HepG2 (cell line): ENCODE measurements around the gene CUL4B. TPM values are rescaled to one million over a fixed set of nuclear protein-coding genes. Genes with fewer than 3 reads are reported as not detected.

Source experiments
- ATAC-seq: fragments of 200-7000 bp; cut with Tn5 transposase; 3 replicates; pipeline ENCODE4 v1.9.1; 2020; ENCODE audit warnings: mild to moderate bottlenecking, moderate library complexity
- BruUV-seq: library from RNA; stranded (reverse); fragments of 400-500 nt; replicated peaks from 2 replicates; lab custom pipeline; 2021; lab: Mats Ljungman, UMichigan
- CTCF ChIA-PET: fragments of 300-600 bp; formaldehyde crosslinking; extraction: SDS; loops from one replicate; lab custom pipeline; 2021; ENCODE audit warnings: low total read pairs, inconsistent platforms, low intra/inter-chr PET ratio; lab: Yijun Ruan, JAX
- POLR2A ChIA-PET: fragments of 350-600 bp; sonication (Branson Sonifier 250); formaldehyde crosslinking; loops from one replicate; lab custom pipeline; 2020; ENCODE audit warnings: antibody characterized with exemption, inconsistent platforms; lab: Yijun Ruan, JAX
- DNase-seq: peaks from one replicate; pipeline ENCODE4 v3.0.0-alpha.2; 2015; ENCODE audit warnings: low spot score
- FAIRE-seq: peaks from 3 replicates; lab custom pipeline; 2011; peaks lifted over from hg19 to GRCh38; lab: Jason Lieb, UNC
- H2AFZ ChIP-seq: one replicate; pipeline ENCODE4 v1.6.1; 2011; ENCODE audit warnings: low read length, inconsistent platforms
- H3K27ac ChIP-seq: fragments of 300-600 bp; 3 replicates; pipeline ENCODE4 v1.8.0; 2011; ENCODE audit warnings: mixed run types, mild to moderate bottlenecking, mixed read lengths, low read length, inconsistent platforms; ENCODE audit not compliant: insufficient read depth; ENCODE audit errors: extremely low read length
- H3K27me3 ChIP-seq, 2 experiments: fragments of 200-600 bp in 1 of 2; 2 replicates in 1 of 2; 3 replicates in 1 of 2; pipeline versions ENCODE4 v1.6.0 to v1.8.0; 2011; ENCODE audit warnings: low read length in 2 of 2, mild to moderate bottlenecking in 2 of 2, moderate library complexity in 2 of 2, inconsistent platforms in 1 of 2; ENCODE audit not compliant: insufficient read depth in 2 of 2, control insufficient read depth in 1 of 2
- H3K36me3 ChIP-seq, 2 experiments: fragments of 200-600 bp in 1 of 2; replicated peaks in 1 of 2; 2 replicates in 1 of 2; 3 replicates in 1 of 2; pipeline versions ENCODE4 v1.5.1 to v1.8.0; 2011; ENCODE audit warnings: low read length in 2 of 2, inconsistent platforms in 1 of 2; ENCODE audit not compliant: insufficient read depth in 2 of 2, control insufficient read depth in 1 of 2
- H3K4me1 ChIP-seq: 2 replicates; pipeline ENCODE4 v1.5.1; 2012; ENCODE audit warnings: low read length, inconsistent platforms; ENCODE audit not compliant: insufficient read depth
- H3K4me2 ChIP-seq: 2 replicates; pipeline ENCODE4 v1.6.0; 2011; ENCODE audit warnings: low read depth, low read length, inconsistent platforms
- H3K4me3 ChIP-seq, 3 experiments: fragments of 200-600 bp in 1 of 3; sonication (generic), shearing (Covaris generic) in 1 of 3; replicated peaks in 1 of 3; 2 replicates each; pipeline ENCODE4 v1.5.1; 2011 to 2016; ENCODE audit warnings: low read length in 3 of 3, inconsistent platforms in 2 of 3, low read depth in 2 of 3, mild to moderate bottlenecking in 2 of 3, control low read depth in 1 of 3, mixed read lengths in 1 of 3; ENCODE audit not compliant: insufficient read depth in 1 of 3
- H3K79me2 ChIP-seq: one replicate; pipeline ENCODE4 v1.6.1; 2011; ENCODE audit warnings: low read length, inconsistent platforms; ENCODE audit not compliant: insufficient read depth
- H3K9ac ChIP-seq: 2 replicates; pipeline ENCODE4 v1.6.0; 2011; ENCODE audit warnings: mild to moderate bottlenecking, low read depth, low read length, inconsistent platforms; ENCODE audit not compliant: insufficient read depth
- H3K9me3 ChIP-seq: 2 replicates; pipeline ENCODE4 v1.5.1; 2012; ENCODE audit warnings: mild to moderate bottlenecking, low read length
- H4K20me1 ChIP-seq: 2 replicates; pipeline ENCODE4 v1.6.0; 2011; ENCODE audit warnings: inconsistent platforms, mild to moderate bottlenecking, low read length, moderate library complexity; ENCODE audit not compliant: insufficient read depth
- ATF7 ChIP-seq, 2 experiments: fragments of 450-650 bp in 1 of 2; sonication (generic) in 1 of 2; formaldehyde crosslinking in 1 of 2; IDR thresholded peaks; 2 replicates each; pipeline versions ENCODE4 v1.4.0 to v1.6.1; 2016 to 2020; ENCODE audit warnings: antibody characterized with exemption in 1 of 2, mild to moderate bottlenecking in 1 of 2, missing genetic modification reagents in 1 of 2
- CBX2 ChIP-seq, 2 experiments: fragments of 200-600 bp in 1 of 2; sonication (generic); formaldehyde crosslinking in 1 of 2; IDR thresholded peaks; 2 replicates each; pipeline versions ENCODE4 v1.7.0 to v1.8.1; 2018 to 2022; ENCODE audit warnings: low read depth in 2 of 2, low read length in 1 of 2, mild to moderate bottlenecking in 1 of 2, missing genetic modification reagents in 1 of 2
- KDM5B ChIP-seq: sonication (generic); formaldehyde crosslinking; IDR thresholded peaks from 2 replicates; pipeline ENCODE4 v1.4.0; 2020; ENCODE audit warnings: missing genetic modification reagents, mild to moderate bottlenecking, borderline replicate concordance
- MED1 ChIP-seq: sonication (generic); formaldehyde crosslinking; IDR thresholded peaks from 2 replicates; pipeline ENCODE4 v1.4.0; 2020; ENCODE audit warnings: missing genetic modification reagents
- PTBP1 ChIP-seq: fragments of 200-400 bp; formaldehyde crosslinking; IDR thresholded peaks from 2 replicates; pipeline ENCODE4 v1.6.1; 2018; ENCODE audit warnings: low read length, low read depth; ENCODE audit not compliant: poor library complexity, severe bottlenecking
- SALL2 ChIP-seq: sonication (generic); formaldehyde crosslinking; IDR thresholded peaks from 2 replicates; pipeline ENCODE4 v1.8.1; 2023; ENCODE audit warnings: mild to moderate bottlenecking, missing genetic modification reagents, inconsistent platforms
- SAP130 ChIP-seq: IDR thresholded peaks from 2 replicates; pipeline ENCODE4 v1.6.1; 2016; ENCODE audit warnings: low read depth
- TCF7 ChIP-seq: sonication (generic); IDR thresholded peaks from 2 replicates; pipeline ENCODE4 v1.6.1; 2016; ENCODE audit warnings: antibody characterized with exemption, low read depth
- ZFP36 ChIP-seq: fragments of 150-350 bp; IDR thresholded peaks from 2 replicates; pipeline ENCODE4 v1.6.1; 2018; ENCODE audit warnings: borderline replicate concordance, low read length, low read depth; ENCODE audit not compliant: partially characterized antibody
- ZNF234 ChIP-seq: sonication (generic); formaldehyde crosslinking; conservative IDR thresholded peaks from 2 replicates; pipeline ENCODE4 v1.5.1; 2020; ENCODE audit warnings: mild to moderate bottlenecking, missing genetic modification reagents
- ZNF275 ChIP-seq: sonication (generic); formaldehyde crosslinking; IDR thresholded peaks from 2 replicates; pipeline ENCODE4 v1.8.0; 2022; ENCODE audit warnings: missing genetic modification reagents, mild to moderate bottlenecking, inconsistent platforms, borderline replicate concordance
- ZNF496 ChIP-seq: sonication (generic); formaldehyde crosslinking; IDR thresholded peaks from 2 replicates; pipeline ENCODE4 v1.8.1; 2023; ENCODE audit warnings: mild to moderate bottlenecking, moderate library complexity, missing genetic modification reagents; ENCODE audit not compliant: insufficient replicate concordance
- ZNF670 ChIP-seq: sonication (generic); formaldehyde crosslinking; IDR thresholded peaks from 2 replicates; pipeline ENCODE4 v1.8.0; 2022; ENCODE audit warnings: mild to moderate bottlenecking, missing genetic modification reagents, borderline replicate concordance
- ZNF775 ChIP-seq: sonication (generic); formaldehyde crosslinking; IDR thresholded peaks from 2 replicates; pipeline ENCODE4 v1.4.0; 2020; ENCODE audit warnings: missing genetic modification reagents, mild to moderate bottlenecking, moderate library complexity, borderline replicate concordance
- WGBS: methylation state at CpG from one replicate; pipeline ENCODE4 v1.1.6; 2017; ENCODE audit warnings: low lambda C conversion rate; 5-methylcytosine and 5-hydroxymethylcytosine counted together
- in situ Hi-C: cut with HindIII; loops from 2 replicates; pipeline ENCODE4 v1.10.0; 2017; ENCODE audit warnings: low pct_unique_long_range_greater_than_20kb; ENCODE audit not compliant: extremely low pct_ligation_motif_present
- intact Hi-C: fragments of 100-400 bp; cut with micrococcal nuclease; formaldehyde crosslinking; loops from one replicate; pipeline ENCODE4 v1.10.0; 2022; ENCODE audit not compliant: unreplicated experiment
- polyA plus RNA-seq, 8 experiments: library from polyadenylated mRNA; depleted of rRNA in 3 of 8; stranded (reverse) in 7 of 8; unstranded in 1 of 8; fragments of >200 nt; fragmentation: Illumina TruSeq in 4 of 8; extraction: Trizol in 4 of 8; gene quantifications; 2 replicates each; pipeline versions ENCODE4 v1.2.1 to v1.2.3, GENCODE V29; 2011 to 2016; ENCODE audit warnings: low read depth in 4 of 8, missing spikeins in 1 of 8, mixed read lengths in 1 of 8; ENCODE audit not compliant: insufficient read depth in 1 of 8
- total RNA-seq, 5 experiments: library from RNA; depleted of rRNA; stranded (reverse); fragments of >200 nt; fragmentation: Illumina TruSeq; extraction: Trizol; gene quantifications; 2 replicates each; pipeline ENCODE4 v1.2.3, GENCODE V29; 2016; ENCODE audit warnings: low read depth in 1 of 5

Gene CUL4B
- total and polyA plus RNA-seq, 2 of the 13 experiments (the other 11 are each of a cell fraction or from before 2014, with no cell fraction given) = 21.6 to 28.5 TPM

GRCh38 chrX:120485315-120485637, 75.5 kb downstream of the CUL4B start:
- Histone ChIP-seq H2AFZ (no peak overlapping the region), H3K4me3 (peak overlapping the region in 1 of 3 experiments; percentile 55; a peak in 1 of 6 replicates)
- TF ChIP-seq ZNF775 (no peak), TCF7 (no peak), KDM5B (CRISPR knock-in tag) (no peak), ZNF275 (no peak), ZNF496 (CRISPR knock-in tag) (no peak), ZFP36 (no peak)
- TF ChIP-seq, all 625 proteins: peak for 0
- CTCF ChIA-PET = no interaction called here
- in situ Hi-C loops = no loop called here
- no TSS peak for BruUV-seq
- Histone ChIP-seq H4K20me1 (no peaks in the 10 kb centered on the region), H3K27me3 (no peaks in the 10 kb centered on the region), H3K9me3 (no peaks in the 10 kb centered on the region), H3K79me2 (no peaks in the 10 kb centered on the region), H3K9ac (0 out of 2 replicates have a peak overlapping the region, but pooled peaks have one; percentile 54), H3K27ac (peak overlapping the region; percentile 91), H3K36me3 (no peaks in the 10 kb centered on the region), H3K4me2 (peak overlapping the region; percentile 80), H3K4me1 (peaks cover 29% of the 10 kb centered on the region)
- WGBS = 86% methylated on average over 3 of the region's 3 CpGs
- POLR2A ChIA-PET = interaction anchor here (1.7 kb wide), 1 partner anchor 76 kb away, joined by 20 read pairs; the partner anchor contains the start of gene CUL4B
- no peak for ATAC-seq
- intact Hi-C loops = no loop called here
- no peak for FAIRE-seq
- no peak for DNase-seq

- POLR2A ChIA-PET = no interaction called here
- no peak overlapping the region for H3K4me2 ChIP-seq
- H3K4me1 ChIP-seq = peaks cover 11% of the 10 kb centered on the region
- CTCF ChIA-PET = no interaction called here
- H4K20me1 ChIP-seq = no peaks in the 10 kb centered on the region
- no TSS peak for BruUV-seq
- intact Hi-C loops (no loop called here), in situ Hi-C loops (loop anchor here (10.0 kb wide), 1 partner anchor 113 kb away; the partner anchor contains the start of gene ATP1B4)
- no peak overlapping the region for H3K4me3 ChIP-seq
- no peak for ATAC-seq
- no peak for FAIRE-seq
- H2AFZ ChIP-seq = no peak overlapping the region
- 62% methylated on average over 3 of the region's 3 CpGs for WGBS
- no peak overlapping the region for H3K9ac ChIP-seq
- no peaks in the 10 kb centered on the region for H3K9me3 ChIP-seq
- H3K79me2 ChIP-seq = no peaks in the 10 kb centered on the region
- no peaks in the 10 kb centered on the region for H3K27me3 ChIP-seq
- H3K27ac ChIP-seq = no peak overlapping the region
- no peaks in the 10 kb centered on the region for H3K36me3 ChIP-seq
- no peak for DNase-seq
- TF ChIP-seq MED1 (CRISPR knock-in tag) (no peak), SALL2 (CRISPR knock-in tag) (no peak), CBX2 (IDR thresholded peaks at IDR 0.05; ENCODE audit: low read depth, low read length) (no peak), CBX2 (CRISPR knock-in tag; IDR thresholded peaks at IDR 0.05; ENCODE audit: low read depth) (no peak), ATF7 (IDR thresholded peaks at IDR 0.05) (no peak), ATF7 (CRISPR knock-in tag; IDR thresholded peaks at IDR 0.05) (no peak), ZNF670 (CRISPR knock-in tag) (no peak), PTBP1 (no peak), ZNF234 (CRISPR knock-in tag) (no peak), SAP130 (no peak)
These were observed 83.3 kb downstream of the CUL4B start for GRCh38 chrX:120477453-120477852.
